Astrocyte (in vitro differentiated cells and primary cell): ENCODE data around the gene DLG3. TPM values are rescaled to one million over a fixed set of nuclear protein-coding genes. Genes with fewer than 3 reads are reported as not detected.

Source experiments
- DNase-seq: peaks from one replicate; pipeline ENCODE4 v3.0.0-alpha.2; 2010; ENCODE audit warnings: low read depth
- FAIRE-seq: peaks from 2 replicates; lab custom pipeline; 2011; peaks lifted over from hg19 to GRCh38; lab: Jason Lieb, UNC
- H2AFZ ChIP-seq: 2 replicates; pipeline ENCODE4 v1.6.0; 2012; ENCODE audit warnings: low read depth, low read length, inconsistent platforms
- H3K27ac ChIP-seq: 2 replicates; pipeline ENCODE4 v1.5.1; 2011; ENCODE audit warnings: low read depth, low read length, inconsistent platforms
- H3K27me3 ChIP-seq: 2 replicates; pipeline ENCODE4 v1.6.0; 2011; ENCODE audit warnings: low read length, inconsistent platforms; ENCODE audit not compliant: insufficient read depth
- H3K36me3 ChIP-seq: 2 replicates; pipeline ENCODE4 v1.5.1; 2011; ENCODE audit warnings: low read length, inconsistent platforms; ENCODE audit not compliant: insufficient read depth
- H3K4me1 ChIP-seq: 2 replicates; pipeline ENCODE4 v1.5.1; 2011; ENCODE audit warnings: low read length, inconsistent platforms; ENCODE audit not compliant: insufficient read depth
- H3K4me2 ChIP-seq: 2 replicates; pipeline ENCODE4 v1.6.0; 2012; ENCODE audit warnings: low read length, inconsistent platforms
- H3K4me3 ChIP-seq: 2 replicates; pipeline ENCODE4 v1.5.1; 2011; ENCODE audit warnings: low read depth, mild to moderate bottlenecking, low read length, inconsistent platforms; ENCODE audit not compliant: insufficient read depth
- H3K79me2 ChIP-seq: 2 replicates; pipeline ENCODE4 v1.6.0; 2012; ENCODE audit warnings: mild to moderate bottlenecking, low read length, inconsistent platforms; ENCODE audit not compliant: insufficient read depth
- H3K9ac ChIP-seq: 2 replicates; pipeline ENCODE4 v1.6.0; 2012; ENCODE audit warnings: mild to moderate bottlenecking, low read length, inconsistent platforms
- H3K9me3 ChIP-seq: 2 replicates; pipeline ENCODE4 v1.5.1; 2012; ENCODE audit warnings: low read depth, mild to moderate bottlenecking, low read length, inconsistent platforms; ENCODE audit not compliant: insufficient read depth
- H4K20me1 ChIP-seq: 2 replicates; pipeline ENCODE4 v1.6.0; 2012; ENCODE audit warnings: low read length, inconsistent platforms; ENCODE audit not compliant: insufficient read depth
- H3K27ac Mint-ChIP-seq: one replicate; pipeline ENCODE4 v1.8.0; 2021; ENCODE audit warnings: mild to moderate bottlenecking, mixed read lengths; ENCODE audit not compliant: unreplicated experiment
- H3K27me3 Mint-ChIP-seq: one replicate; pipeline ENCODE4 v1.8.0; 2021; ENCODE audit warnings: low read depth, mixed read lengths; ENCODE audit not compliant: unreplicated experiment
- H3K36me3 Mint-ChIP-seq: one replicate; pipeline ENCODE4 v1.8.0; 2021; ENCODE audit warnings: low read depth, mixed read lengths; ENCODE audit not compliant: unreplicated experiment
- H3K4me1 Mint-ChIP-seq: one replicate; pipeline ENCODE4 v1.8.0; 2021; ENCODE audit warnings: low read depth, mixed read lengths; ENCODE audit not compliant: unreplicated experiment
- H3K4me3 Mint-ChIP-seq: one replicate; pipeline ENCODE4 v1.8.0; 2021; ENCODE audit warnings: mild to moderate bottlenecking, moderate library complexity, mixed read lengths; ENCODE audit not compliant: unreplicated experiment
- H3K9me3 Mint-ChIP-seq: one replicate; pipeline ENCODE4 v1.8.0; 2021; ENCODE audit warnings: mild to moderate bottlenecking, mixed read lengths; ENCODE audit not compliant: unreplicated experiment
- CTCF ChIP-seq: IDR thresholded peaks from 2 replicates; pipeline ENCODE4 v1.5.1; 2011; ENCODE audit warnings: low read depth, mild to moderate bottlenecking, inconsistent platforms, low read length, moderate library complexity; ENCODE audit not compliant: insufficient read depth
- EZH2 ChIP-seq: IDR thresholded peaks from 2 replicates; pipeline ENCODE4 v1.6.1; 2012; ENCODE audit warnings: mild to moderate bottlenecking, low read length, inconsistent platforms; ENCODE audit not compliant: insufficient read depth
- total RNA-seq: library from RNA; stranded (reverse); gene quantifications from 2 replicates; pipeline ENCODE4 v1.2.1, GENCODE V29; 2021

DLG3 gene
- total RNA-seq, 1 donor from 2014 or later = 15.2 TPM

- Mint-ChIP-seq H3K27ac (no peak overlapping the region), H3K36me3 (no peaks in the 10 kb centered on the region), H3K27me3 (peaks cover 6% of the 10 kb centered on the region), H3K9me3 (no peaks in the 10 kb centered on the region), H3K4me3 (no peak overlapping the region), H3K4me1 (peaks cover 1% of the 10 kb centered on the region)
- Histone ChIP-seq H3K9me3 (no peaks in the 10 kb centered on the region), H2AFZ (no peak overlapping the region), H3K79me2 (no peaks in the 10 kb centered on the region), H4K20me1 (no peaks in the 10 kb centered on the region), H3K27me3 (no peaks in the 10 kb centered on the region), H3K27ac (no peak overlapping the region), H3K36me3 (no peaks in the 10 kb centered on the region), H3K4me1 (no peaks in the 10 kb centered on the region), H3K9ac (no peak overlapping the region), H3K4me3 (no peak overlapping the region), H3K4me2 (no peak overlapping the region)
- TF ChIP-seq EZH2 (no peak), CTCF (no peak)
- no peak for FAIRE-seq
- no peak for DNase-seq
Measured at GRCh38 chrX:70423936-70424675, 20.5 kb upstream of the DLG3 start.

- Mint-ChIP-seq H3K4me1 (peaks cover 1% of the 10 kb centered on the region), H3K27me3 (peaks cover 7% of the 10 kb centered on the region), H3K27ac (no peak overlapping the region), H3K36me3 (no peaks in the 10 kb centered on the region), H3K4me3 (no peak overlapping the region), H3K9me3 (no peaks in the 10 kb centered on the region)
- Histone ChIP-seq H3K9me3 (no peaks in the 10 kb centered on the region), H3K27ac (no peak overlapping the region), H3K27me3 (no peaks in the 10 kb centered on the region), H3K4me3 (no peak overlapping the region), H4K20me1 (no peaks in the 10 kb centered on the region), H3K4me2 (no peak overlapping the region), H3K79me2 (no peaks in the 10 kb centered on the region), H3K36me3 (no peaks in the 10 kb centered on the region), H3K9ac (no peak overlapping the region), H2AFZ (no peak overlapping the region), H3K4me1 (no peaks in the 10 kb centered on the region)
- no peak for FAIRE-seq
- TF ChIP-seq CTCF (no peak), EZH2 (no peak)
- DNase-seq = no peak
Measured at GRCh38 chrX:70424801-70425200, 19.8 kb upstream of the DLG3 start.
